Skeletal muscle tissue (tissue), 4 donors: ENCODE data around the gene B4GALT1. TPM values are rescaled to one million over a fixed set of nuclear protein-coding genes. Genes with fewer than 3 reads are reported as not detected.

Source experiments
- H3K27ac ChIP-seq: one replicate; pipeline ENCODE4 v1.7.0; 2013; ENCODE audit warnings: mild to moderate bottlenecking, low read depth, low read length, inconsistent platforms
- H3K27me3 ChIP-seq, 3 donors: one replicate each; pipeline ENCODE4 v1.7.0; 2013; ENCODE audit warnings: low read length in 3 of 3; ENCODE audit not compliant: control insufficient read depth in 3 of 3, insufficient read depth in 3 of 3
- H3K36me3 ChIP-seq, 3 donors: one replicate each; pipeline ENCODE4 v1.7.0; 2013; ENCODE audit warnings: low read length in 3 of 3; ENCODE audit not compliant: control insufficient read depth in 3 of 3, insufficient read depth in 3 of 3
- H3K4me1 ChIP-seq, 3 donors: one replicate each; pipeline ENCODE4 v1.7.0; 2013; ENCODE audit warnings: low read length in 3 of 3, mild to moderate bottlenecking in 3 of 3; ENCODE audit not compliant: control insufficient read depth in 3 of 3, insufficient read depth in 3 of 3
- H3K4me3 ChIP-seq, 3 donors: one replicate each; pipeline ENCODE4 v1.7.0; 2013; ENCODE audit warnings: low read length in 3 of 3
- H3K9ac ChIP-seq, 3 donors: one replicate each; pipeline ENCODE4 v1.7.0; 2013; ENCODE audit warnings: low read length in 3 of 3, mild to moderate bottlenecking in 3 of 3, moderate library complexity in 2 of 3, low read depth in 1 of 3
- H3K9me3 ChIP-seq, 3 donors: one replicate each; pipeline ENCODE4 v1.7.0; 2013; ENCODE audit warnings: low read length in 3 of 3; ENCODE audit not compliant: control insufficient read depth in 3 of 3
- total RNA-seq: library from RNA; depleted of rRNA; stranded (reverse); fragments of >200 nt; gene quantifications from one replicate; pipeline ENCODE4 v1.2.3, GENCODE V29; 2014
- donor health status: Osteomylitis.

B4GALT1 gene
- total RNA-seq, 1 donor from 2014 or later = 14.1 TPM

GRCh38 chr9:33153666-33154065 lies 13.5 kb downstream of the B4GALT1 start:
- Histone ChIP-seq H3K4me3 (no peak overlapping the region), H3K27ac (no peak overlapping the region), H3K9ac (no peak overlapping the region), H3K36me3 (no peaks in the 10 kb centered on the region), H3K27me3 (no peaks in the 10 kb centered on the region), H3K9me3 (no peaks in the 10 kb centered on the region), H3K4me1 (peaks cover 47 to 56% (median 49%) of the 10 kb centered on the region in 3 donors)

- H3K9ac ChIP-seq = no peak overlapping the region
- no peaks in the 10 kb centered on the region for H3K36me3 ChIP-seq
- no peak overlapping the region for H3K27ac ChIP-seq
- H3K4me3 ChIP-seq = no peak overlapping the region
- no peaks in the 10 kb centered on the region for H3K9me3 ChIP-seq
- H3K4me1 ChIP-seq = peaks cover 47 to 55% (median 48%) of the 10 kb centered on the region in 3 donors
- no peaks in the 10 kb centered on the region for H3K27me3 ChIP-seq
Measured at GRCh38 chr9:33153001-33153400, 14.1 kb downstream of the B4GALT1 start.

GRCh38 chr9:33151601-33152000 lies 15.5 kb downstream of the B4GALT1 start:
- peak overlapping the region; percentile 87 for H3K27ac ChIP-seq
- no peaks in the 10 kb centered on the region for H3K36me3 ChIP-seq
- H3K4me1 ChIP-seq = peaks cover 34 to 44% (median 44%) of the 10 kb centered on the region in 3 donors
- no peaks in the 10 kb centered on the region for H3K9me3 ChIP-seq
- H3K27me3 ChIP-seq = no peaks in the 10 kb centered on the region
- H3K4me3 ChIP-seq = no peak overlapping the region
- H3K9ac ChIP-seq = peak overlapping the region in 2 of 3 donors; percentile 55 to 65

- Histone ChIP-seq H3K27me3 (no peaks in the 10 kb centered on the region), H3K4me3 (peak overlapping the region in 2 of 3 donors; percentile 48 to 50), H3K36me3 (no peaks in the 10 kb centered on the region), H3K4me1 (peaks cover 37 to 45% (median 44%) of the 10 kb centered on the region in 3 donors), H3K9me3 (no peaks in the 10 kb centered on the region), H3K9ac (peak overlapping the region; percentile 55 to 66 (median 65)), H3K27ac (peak overlapping the region; percentile 87)
Measured at GRCh38 chr9:33151007-33151557, 16.1 kb downstream of the B4GALT1 start.

- Histone ChIP-seq H3K27ac (no peak overlapping the region), H3K9ac (no peak overlapping the region), H3K36me3 (no peaks in the 10 kb centered on the region), H3K27me3 (no peaks in the 10 kb centered on the region), H3K4me3 (no peak overlapping the region), H3K9me3 (no peaks in the 10 kb centered on the region), H3K4me1 (peaks cover 42 to 54% (median 47%) of the 10 kb centered on the region in 3 donors)
Measured at GRCh38 chr9:33148367-33149014, 18.6 kb downstream of the B4GALT1 start.

- no peak overlapping the region for H3K27ac ChIP-seq
Measured at GRCh38 chr9:33147416-33148169, 19.5 kb downstream of the B4GALT1 start.

GRCh38 chr9:33146298-33146697 lies 20.8 kb downstream of the B4GALT1 start:
- Histone ChIP-seq H3K9me3 (no peaks in the 10 kb centered on the region), H3K4me3 (no peak overlapping the region), H3K4me1 (peaks cover 44 to 56% (median 53%) of the 10 kb centered on the region in 3 donors), H3K9ac (peak overlapping the region in 1 of 3 donors; percentile 21), H3K27me3 (no peaks in the 10 kb centered on the region), H3K27ac (peak overlapping the region; percentile 48), H3K36me3 (no peaks in the 10 kb centered on the region)

More at GRCh38 chr9:33147416-33148169, 19.5 kb downstream of the B4GALT1 start:
- H3K36me3 ChIP-seq = no peaks in the 10 kb centered on the region
- no peak overlapping the region for H3K4me3 ChIP-seq
- no peaks in the 10 kb centered on the region for H3K9me3 ChIP-seq
- no peak overlapping the region for H3K9ac ChIP-seq
- peaks cover 46 to 59% (median 52%) of the 10 kb centered on the region in 3 donors for H3K4me1 ChIP-seq
- no peaks in the 10 kb centered on the region for H3K27me3 ChIP-seq

- H3K9ac ChIP-seq = no peak overlapping the region
- H3K4me3 ChIP-seq = no peak overlapping the region
- no peak overlapping the region for H3K27ac ChIP-seq
- no peaks in the 10 kb centered on the region for H3K36me3 ChIP-seq
- H3K4me1 ChIP-seq = peaks cover 52 to 63% (median 60%) of the 10 kb centered on the region in 3 donors
- H3K27me3 ChIP-seq = no peaks in the 10 kb centered on the region
- no peaks in the 10 kb centered on the region for H3K9me3 ChIP-seq
Measured at GRCh38 chr9:33144551-33144950, 22.6 kb downstream of the B4GALT1 start.

- Histone ChIP-seq H3K4me1 (peaks cover 59 to 71% (median 65%) of the 10 kb centered on the region in 3 donors), H3K27ac (no peak overlapping the region), H3K4me3 (no peak overlapping the region), H3K36me3 (no peaks in the 10 kb centered on the region), H3K9ac (no peak overlapping the region), H3K9me3 (no peaks in the 10 kb centered on the region), H3K27me3 (no peaks in the 10 kb centered on the region)
Measured at GRCh38 chr9:33143241-33143661, 23.9 kb downstream of the B4GALT1 start.

- H3K9me3 ChIP-seq = no peaks in the 10 kb centered on the region
- H3K36me3 ChIP-seq = no peaks in the 10 kb centered on the region
- H3K4me3 ChIP-seq = no peak overlapping the region
- H3K9ac ChIP-seq = no peak overlapping the region
- H3K27me3 ChIP-seq = no peaks in the 10 kb centered on the region
- peaks cover 62 to 74% (median 69%) of the 10 kb centered on the region in 3 donors for H3K4me1 ChIP-seq
- H3K27ac ChIP-seq = no peak overlapping the region
Measured at GRCh38 chr9:33142535-33142934, 24.6 kb downstream of the B4GALT1 start.
